HL-60 (cell line): ENCODE results near the gene PICALM.

Experiments
- CTCF ChIP-seq: IDR thresholded peaks from one replicate; pipeline ENCODE4 v1.5.1; 2011; ENCODE audit warnings: low read length, control low read depth, inconsistent platforms; ENCODE audit not compliant: insufficient read depth
- GABPA ChIP-seq: IDR thresholded peaks from 2 replicates; pipeline ENCODE4 v1.6.1; 2012; ENCODE audit warnings: low read depth

- TF ChIP-seq CTCF (no peak), GABPA (no peak)
Observed at GRCh38 chr11:85965202-85965601, 103.7 kb downstream of the PICALM start.
